CD4-positive, alpha-beta T cell treated with Interleukin-21 for 1 hour (primary cell): ENCODE data around the gene FMNL3.

Experiments used
- DNase-seq: peaks from one replicate; pipeline ENCODE4 v3.0.0-alpha.2; 2020

Gene FMNL3

GRCh38 chr12:49708851-49709250 is 1.6 kb upstream of the FMNL3 start:
- no peak for DNase-seq

- DNase-seq = no peak
Measured at GRCh38 chr12:49707812-49708147, 575 bp upstream of the FMNL3 start.

DNA sequence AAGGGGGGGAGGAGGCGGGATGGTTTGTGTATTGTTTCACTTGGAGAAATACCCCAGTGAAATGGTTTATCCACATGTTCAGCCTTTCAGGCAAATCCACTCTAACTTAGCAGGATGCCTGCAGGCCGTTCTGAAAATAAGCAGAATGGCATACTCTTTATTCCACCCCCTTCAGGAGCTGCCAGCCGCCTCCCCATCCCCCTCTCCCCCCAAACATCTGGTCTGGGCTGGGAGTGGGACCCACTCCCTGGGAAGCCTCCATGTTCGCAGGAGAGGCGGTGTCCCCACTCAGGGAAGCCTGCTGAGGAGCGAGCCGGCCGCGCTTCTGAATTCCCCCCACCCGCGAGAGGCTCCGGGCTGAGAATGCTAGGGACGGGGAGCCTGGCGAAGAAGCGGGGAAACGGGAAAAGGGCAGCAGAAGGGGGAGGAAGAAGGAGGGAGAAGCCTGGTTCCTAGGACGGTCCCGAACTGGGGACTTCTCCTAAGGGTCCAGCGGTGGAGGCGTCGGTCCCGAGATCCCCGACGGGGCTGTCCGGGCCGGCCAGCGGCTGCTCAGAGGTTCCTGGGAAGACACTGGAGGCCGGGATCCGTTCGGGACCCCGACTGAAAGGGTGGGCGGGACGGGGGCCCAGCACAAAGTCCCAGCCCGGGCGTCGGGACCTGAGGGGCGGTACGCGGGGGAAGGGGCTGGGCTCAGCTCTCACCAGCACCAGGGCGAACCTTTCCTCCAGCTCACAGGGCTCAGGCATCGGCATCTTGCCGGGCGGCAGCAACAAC is 666 bp downstream of the FMNL3 start:
- peak; percentile 7 for DNase-seq

DNA sequence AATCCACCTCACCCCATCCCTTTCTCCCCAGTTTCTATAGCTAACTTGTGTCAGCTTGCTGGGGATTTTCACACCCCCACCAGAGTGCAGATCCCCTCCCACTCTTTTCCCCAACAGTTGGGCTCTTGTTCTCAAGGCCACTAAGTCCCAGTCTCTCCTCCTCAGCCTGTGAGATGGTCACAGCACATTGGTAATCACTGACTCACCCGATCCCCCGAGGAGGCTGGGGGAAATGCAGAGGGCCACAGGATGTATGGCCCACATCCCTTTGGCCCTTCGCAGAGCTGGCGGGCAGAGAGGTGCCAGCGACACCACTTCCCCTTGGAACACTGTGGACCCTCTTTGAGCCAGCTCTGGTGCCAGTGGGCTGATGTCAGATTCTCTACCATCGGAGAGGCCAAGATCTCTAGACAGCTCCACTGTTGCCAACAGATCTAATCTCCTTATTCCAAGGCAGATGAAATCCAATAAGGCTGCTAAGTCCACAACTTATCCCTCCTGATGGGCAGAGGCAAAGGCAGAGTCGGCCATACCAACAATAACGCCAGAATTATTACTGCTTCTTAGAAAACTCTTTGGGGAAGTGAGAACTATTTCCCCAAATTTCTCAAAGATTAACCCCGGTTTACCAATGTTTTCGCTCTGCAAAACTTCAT is 1.6 kb downstream of the FMNL3 start:
- no peak for DNase-seq

GRCh38 chr12:49703647-49704137 is 3.5 kb downstream of the FMNL3 start:
- peak; percentile 45 for DNase-seq

DNA sequence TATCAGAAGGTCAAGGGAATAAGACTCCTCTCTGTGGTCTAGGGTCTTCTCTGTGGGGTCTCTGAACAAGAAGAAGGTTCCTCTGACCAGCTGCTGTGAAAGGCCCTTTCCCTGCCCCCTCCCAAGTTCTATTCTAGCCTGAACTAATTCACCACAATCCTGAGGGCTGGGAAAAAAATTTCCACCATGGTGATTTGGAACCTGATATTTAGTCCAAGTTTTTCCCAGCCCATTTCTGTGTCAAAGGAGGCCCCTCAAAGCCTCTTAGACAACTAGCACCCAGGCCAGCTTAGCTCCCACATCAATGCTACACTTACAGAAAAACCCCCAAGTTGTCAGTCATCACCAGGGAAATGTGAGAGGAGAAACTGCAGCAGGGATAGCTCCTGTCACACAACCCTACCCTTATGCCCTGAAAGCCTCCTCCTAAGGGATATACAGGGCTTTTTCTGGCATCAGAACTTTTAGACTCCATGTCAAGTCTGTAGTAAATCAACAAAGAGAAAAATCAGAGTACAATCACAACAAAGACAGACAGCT is 4.5 kb downstream of the FMNL3 start:
- no peak for DNase-seq

DNA sequence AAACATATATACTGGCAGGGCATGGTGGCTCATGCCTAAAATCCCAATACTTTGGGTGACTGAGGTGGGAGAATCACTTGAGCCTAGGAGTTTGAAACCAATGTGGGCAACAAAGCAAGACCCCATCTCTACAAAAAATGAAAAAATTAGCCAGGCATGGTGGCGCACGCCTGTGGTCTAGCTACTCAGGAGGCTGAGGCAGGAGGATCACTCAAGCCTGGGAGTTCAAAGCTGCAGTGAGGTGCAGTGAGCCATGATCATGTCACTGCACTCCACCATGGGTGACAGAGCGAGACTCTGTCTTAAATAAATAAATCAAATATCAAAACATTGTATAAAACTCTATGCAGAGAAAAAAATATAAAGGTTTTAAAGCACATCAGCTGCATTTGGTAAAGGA is 5.2 kb downstream of the FMNL3 start:
- DNase-seq = no peak

GRCh38 chr12:49698619-49699545 is 8.3 kb downstream of the FMNL3 start:
- peak; percentile 48 for DNase-seq

DNA sequence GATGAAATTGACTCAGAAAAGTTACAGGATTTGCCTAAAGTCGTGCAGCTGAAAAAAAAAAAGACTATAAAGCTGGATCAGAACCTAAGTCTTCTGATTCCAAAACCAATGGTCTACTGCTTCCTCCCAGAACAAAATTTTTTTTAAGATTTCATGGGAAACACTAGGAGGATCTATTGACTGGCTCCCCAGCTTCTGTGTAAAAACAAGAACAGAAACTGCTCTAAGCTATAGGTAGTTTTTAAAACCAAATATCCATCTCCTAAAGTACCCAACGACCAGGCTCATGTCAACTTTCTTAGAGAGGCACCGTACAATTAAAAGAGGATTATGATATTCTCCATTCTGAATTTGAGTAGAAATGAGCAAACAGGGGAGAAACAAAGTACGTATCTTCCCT is 9.4 kb downstream of the FMNL3 start:
- DNase-seq = no peak

DNA sequence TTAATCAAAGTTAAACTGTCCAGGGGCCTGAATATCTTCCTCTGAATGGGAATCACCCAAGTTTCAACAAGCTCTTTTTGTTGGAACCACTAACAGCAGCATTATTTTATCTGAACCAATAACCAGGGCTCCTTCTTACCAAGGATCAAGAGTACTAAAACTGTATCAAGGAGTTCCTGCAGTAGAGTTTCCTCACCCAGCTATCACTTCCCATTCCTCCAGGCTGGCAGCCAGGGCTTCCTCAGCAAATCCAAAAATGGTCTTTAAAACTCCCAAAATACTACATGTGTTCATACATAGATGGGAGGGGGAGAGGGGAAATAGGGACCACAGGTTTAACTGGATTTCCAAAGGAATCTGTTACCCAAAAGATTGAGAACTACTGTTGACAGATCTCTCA is 10.5 kb downstream of the FMNL3 start:
- DNase-seq = no peak

DNA sequence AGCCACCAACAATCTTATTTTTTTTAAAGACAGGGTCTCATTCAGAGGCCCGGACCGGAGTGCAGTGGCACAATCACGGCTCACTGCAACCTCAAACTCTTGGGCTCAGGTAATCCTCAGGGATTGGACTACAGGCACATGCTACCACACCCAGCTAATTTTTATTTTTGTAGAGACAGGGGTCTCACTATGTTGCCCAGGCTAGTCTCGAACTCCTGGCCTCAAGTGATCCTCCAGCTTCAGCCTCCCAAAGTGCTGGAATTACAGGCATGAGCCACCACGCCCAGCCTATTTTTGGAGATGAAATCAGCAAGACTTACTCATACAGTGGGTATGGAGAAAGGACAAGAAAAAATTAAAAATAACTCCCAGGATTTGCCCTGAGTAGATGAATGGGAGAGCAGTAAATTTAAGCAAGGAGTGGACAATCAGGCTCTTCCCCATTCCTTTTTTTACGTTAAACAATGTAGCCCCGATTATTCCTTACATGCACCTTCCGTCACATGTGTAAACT is 13.2 kb downstream of the FMNL3 start:
- no peak for DNase-seq

GRCh38 chr12:49692851-49693250 is 14.4 kb downstream of the FMNL3 start:
- DNase-seq = no peak

DNA sequence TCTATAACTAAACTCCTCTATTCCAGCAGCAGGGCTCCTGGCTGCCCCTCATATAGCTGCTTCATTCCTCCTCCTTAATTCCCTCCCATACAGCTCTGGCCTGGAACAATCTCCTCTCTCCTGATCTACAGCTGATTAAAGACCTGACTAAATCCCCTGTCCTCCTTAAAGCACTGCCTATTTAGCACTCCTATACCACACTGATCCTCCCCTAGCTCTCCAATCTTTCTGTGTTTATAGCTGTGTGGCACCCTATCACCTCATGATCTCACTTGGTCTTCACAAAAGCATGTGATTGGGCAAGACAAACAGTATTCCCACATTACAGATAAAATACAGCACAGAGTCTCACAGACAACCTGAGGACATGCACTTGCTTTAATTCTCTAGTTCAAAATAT is 17.4 kb downstream of the FMNL3 start:
- DNase-seq = no peak

DNA sequence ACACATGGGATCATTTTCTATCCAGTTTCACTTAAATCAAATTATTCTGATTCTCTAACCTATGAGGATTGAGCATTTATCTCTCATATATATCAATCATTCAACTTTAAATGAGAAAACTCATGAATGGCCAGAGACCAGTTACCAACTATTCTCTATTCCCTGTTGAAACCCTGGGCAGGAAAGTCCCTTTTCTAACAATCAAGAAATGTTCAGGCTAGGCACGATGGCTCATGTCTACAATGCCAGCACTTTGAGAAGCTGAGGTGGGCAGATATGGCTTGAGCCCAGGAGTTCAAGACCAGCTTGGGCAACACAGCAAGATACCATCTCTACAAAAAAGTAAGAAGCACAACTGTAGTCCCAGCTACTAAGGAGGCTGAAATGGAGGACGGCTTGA is 18.0 kb downstream of the FMNL3 start:
- DNase-seq = no peak

DNA sequence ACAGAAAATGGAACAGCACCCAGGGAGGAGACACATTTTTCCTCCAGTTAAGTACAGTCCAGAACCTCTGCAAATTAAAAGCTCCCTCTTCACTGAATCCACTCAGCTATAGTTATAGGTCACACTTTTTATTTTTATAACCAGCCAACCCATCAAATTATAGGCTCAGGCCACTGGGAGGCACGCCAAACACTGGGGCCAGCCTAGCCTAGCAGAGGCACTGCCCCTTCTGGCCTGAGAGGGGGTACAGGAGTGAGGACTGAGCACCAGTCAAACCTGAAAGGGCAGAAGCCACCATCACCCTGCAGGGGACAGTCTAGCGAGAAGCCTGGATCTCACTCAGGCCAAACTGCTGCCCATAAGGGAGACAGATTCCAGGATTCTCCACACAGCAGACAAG is 19.3 kb downstream of the FMNL3 start:
- DNase-seq = no peak

DNA sequence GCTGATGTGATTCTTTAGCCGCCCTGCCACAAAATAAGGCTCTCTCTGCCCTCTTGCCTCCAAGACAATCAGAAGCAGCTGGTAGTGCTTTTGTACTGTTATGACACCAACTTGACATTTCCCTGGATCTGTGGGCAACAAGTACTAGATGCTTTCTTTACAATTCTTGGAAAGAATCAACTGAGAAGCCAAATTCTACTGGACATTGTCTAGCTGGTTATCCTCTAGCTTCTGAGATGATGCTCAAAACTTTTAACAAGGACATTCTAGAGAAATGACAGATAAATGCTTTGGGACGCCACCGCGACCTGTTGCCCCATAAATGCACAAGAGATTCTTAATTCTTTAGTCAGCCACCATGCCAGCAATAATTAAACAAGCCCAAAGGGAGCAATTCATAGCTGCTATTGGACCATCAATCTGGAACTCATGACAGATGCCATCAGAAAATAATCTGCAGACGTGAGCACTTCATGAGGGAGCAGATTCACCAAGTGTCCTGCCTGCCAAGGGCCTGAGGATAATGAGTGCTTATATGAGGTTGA is 22.8 kb downstream of the FMNL3 start:
- DNase-seq = no peak

DNA sequence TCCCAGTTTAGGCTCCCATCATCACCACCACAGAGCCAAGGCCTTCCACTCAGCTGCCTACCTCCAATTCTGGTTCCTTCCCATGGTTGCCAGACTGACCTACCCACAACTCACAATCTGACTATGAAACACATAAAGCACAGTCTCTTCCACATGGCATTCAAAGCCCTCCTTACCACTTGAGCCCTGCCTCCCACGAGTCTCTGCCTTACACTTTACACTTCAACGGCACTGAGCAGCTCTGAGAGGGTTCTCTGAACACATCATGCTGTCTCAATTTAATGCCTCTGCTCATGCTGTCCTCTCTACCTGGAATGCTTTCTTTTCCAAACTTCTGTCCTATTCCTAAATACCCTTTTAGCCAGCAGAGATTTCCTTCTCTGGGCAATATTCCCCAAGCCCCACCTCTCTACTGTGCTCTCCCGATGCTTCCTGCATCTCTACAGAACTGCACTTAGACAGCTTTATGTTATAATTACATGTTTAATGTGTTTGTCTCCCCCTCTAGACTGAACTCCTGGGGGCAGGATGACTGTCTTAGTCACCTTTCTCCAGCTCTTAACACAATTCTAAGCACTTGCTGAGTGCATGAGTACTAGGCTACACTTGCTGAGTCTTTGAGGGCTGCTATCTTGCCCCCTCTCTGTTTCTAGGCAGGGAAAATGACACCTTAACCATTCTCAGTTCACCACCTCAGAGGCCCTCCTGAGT is 23.5 kb downstream of the FMNL3 start:
- no peak for DNase-seq

GRCh38 chr12:49680075-49680474 is 27.1 kb downstream of the FMNL3 start:
- DNase-seq = no peak

- no peak for DNase-seq
Measured at GRCh38 chr12:49678711-49679110, 28.5 kb downstream of the FMNL3 start.

DNA sequence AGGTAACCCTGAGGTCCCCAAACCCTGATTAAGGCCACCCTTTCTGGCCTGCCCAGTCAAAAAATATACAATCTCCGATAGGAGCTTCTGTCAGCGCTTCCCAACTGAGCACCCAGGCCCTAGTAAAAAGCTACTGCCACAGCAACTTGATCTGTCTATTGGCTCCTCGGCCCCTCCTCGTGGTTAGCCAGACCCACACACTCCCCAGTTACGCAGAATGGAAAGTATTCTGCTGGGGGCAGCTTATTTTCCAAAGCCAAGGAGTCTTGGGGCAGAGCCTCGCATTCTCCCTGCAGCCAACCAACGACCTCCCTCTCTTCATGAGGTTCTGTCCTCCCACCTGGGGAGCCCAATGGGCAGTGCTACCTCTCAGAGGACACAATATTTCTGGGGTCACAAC is 32.1 kb downstream of the FMNL3 start:
- DNase-seq = no peak

- no peak for DNase-seq
Measured at GRCh38 chr12:49674318-49674981, 32.8 kb downstream of the FMNL3 start.
